NCI-H2171 (cell line): Measurements from ENCODE around the gene SHKBP1.
"Not testable (repeated sequence)": the region's sequence is repeated elsewhere in the genome, so short reads cannot be mapped to it uniquely, and the experiment has no call there.

Experiments used
- DNase-seq: peaks from one replicate; lab custom pipeline; 2025; lab: John Stamatoyannopoulos, UW

SHKBP1 gene

DNA sequence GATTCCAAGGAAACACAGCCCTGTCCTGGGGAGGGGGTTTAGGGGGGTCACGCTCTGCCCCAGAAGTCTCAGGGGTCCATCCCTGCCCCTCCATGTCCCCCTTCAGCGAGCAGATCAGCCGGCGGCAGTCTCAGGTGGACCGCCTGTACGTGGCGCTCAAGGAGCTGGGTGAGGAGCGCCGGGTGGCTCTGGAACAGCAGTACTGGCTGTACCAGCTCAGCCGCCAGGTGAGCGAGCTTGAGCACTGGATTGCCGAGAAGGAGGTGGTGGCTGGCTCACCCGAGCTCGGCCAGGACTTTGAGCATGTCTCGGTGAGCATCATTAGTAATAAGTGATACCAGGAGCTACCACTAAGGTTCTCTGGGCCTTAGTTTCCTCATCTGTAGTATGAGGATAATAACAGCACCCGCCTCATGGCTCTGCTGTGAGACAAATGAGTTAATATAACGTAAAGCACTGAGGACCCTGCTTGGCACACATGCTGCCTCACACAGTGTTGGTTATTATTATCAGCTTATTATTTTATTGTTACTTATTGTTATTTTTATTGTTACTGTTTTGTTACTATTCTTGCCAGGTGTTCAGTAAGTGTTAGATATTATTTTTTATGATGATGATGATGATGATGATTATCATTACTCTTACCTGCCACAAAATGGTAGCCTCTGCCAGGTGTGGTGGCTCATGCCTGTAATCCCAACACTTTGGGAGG, 20.5 kb upstream of the SHKBP1 start:
- DNase-seq: no peak

DNA sequence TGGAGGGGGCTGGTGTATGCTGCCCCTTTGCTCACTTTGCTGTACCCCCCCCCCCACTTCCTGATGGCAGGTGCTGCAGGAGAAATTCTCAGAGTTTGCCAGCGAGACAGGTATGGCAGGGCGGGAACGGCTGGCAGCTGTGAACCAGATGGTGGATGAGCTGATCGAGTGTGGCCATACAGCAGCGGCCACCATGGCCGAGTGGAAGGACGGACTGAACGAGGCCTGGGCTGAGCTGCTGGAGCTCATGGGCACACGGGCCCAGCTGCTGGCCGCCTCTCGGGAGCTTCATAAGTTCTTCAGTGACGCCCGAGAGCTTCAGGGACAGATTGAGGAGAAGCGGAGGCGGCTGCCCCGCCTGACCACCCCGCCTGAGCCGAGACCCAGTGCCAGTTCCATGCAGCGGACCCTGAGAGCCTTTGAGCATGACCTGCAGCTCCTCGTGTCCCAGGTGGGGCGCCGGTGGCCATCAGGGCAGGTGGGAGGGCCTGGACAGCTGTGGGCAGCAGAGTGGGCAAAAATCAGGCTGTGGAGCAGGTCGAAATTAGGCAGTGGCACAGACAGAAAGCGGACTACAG, 19.6 kb upstream of the SHKBP1 start:
- no peak for DNase-seq

DNA sequence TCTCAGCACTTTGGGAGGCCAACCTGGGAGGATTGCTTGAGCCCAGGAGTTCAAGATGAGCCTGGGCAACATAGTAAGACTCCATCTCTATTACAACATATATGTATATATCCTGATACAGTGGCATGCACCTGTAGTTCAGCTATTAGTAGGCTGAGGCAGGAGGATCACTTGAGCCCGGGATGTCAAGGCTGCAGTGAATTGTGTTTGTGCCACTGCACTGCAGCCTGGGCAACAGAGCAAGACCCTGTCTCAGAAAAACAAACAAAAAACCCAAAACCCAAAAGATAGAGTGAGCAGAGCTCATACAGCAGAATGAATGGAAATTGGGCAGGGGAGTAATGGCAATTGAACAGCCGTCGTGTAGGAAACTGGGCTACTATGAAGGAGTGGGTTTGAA, 17.3 kb upstream of the SHKBP1 start:
- no peak for DNase-seq

DNA sequence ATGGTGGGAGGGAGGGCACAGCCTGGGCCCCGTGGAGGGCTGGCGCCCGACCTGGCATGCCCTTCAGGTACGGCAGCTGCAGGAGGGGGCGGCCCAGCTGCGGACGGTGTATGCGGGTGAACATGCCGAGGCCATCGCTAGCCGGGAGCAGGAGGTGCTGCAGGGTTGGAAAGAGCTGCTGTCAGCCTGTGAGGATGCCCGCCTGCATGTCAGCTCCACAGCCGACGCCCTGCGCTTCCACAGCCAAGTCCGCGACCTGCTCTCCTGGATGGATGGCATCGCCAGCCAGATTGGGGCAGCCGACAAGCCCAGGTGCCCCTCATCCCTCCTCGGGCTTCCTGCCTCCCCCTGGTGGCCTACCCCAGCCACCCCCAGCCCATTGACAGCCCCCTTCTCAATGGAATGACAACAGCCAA, 16.6 kb upstream of the SHKBP1 start:
- peak; percentile 84 for DNase-seq

DNA sequence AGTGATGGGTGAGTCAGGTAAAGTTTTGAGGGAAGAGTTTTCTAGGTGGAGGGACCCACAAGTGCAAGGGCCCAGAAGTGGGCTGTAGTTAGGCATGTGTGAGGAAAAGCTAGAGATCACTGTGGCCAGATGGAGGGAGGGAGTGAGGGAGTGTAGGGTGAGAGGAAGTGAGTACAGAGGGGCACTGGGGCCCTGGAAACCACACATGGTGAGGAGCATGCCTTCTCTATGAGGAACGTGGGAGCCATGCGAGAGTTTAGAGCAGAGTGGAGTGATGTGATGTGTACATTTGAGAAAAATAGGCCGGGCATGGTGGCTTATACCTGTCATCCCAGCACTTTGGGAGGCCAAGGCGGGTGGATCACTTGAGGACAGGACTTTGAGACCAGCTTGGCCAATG, 14.7 kb upstream of the SHKBP1 start:
- DNase-seq: no peak

DNA sequence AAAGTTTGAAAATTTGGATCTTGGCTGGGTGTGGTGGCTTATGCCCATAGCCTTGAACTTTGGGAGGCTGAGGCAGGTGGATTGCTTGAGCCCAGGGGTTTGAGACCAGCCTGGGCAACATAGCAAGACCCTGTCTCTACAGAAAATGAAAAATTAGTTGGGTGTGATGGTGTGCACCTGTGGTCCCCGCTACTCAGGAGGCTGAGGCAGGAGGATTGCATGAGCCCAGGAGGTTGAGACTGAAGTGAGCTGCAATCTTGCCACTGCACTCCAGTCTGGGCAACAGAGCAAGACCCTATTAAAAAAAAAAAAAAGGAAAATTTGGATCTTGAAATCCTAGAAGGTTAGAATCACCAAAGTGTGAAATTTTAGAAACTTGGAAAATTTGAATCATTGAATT, 12.1 kb upstream of the SHKBP1 start:
- not testable (repeated sequence) for DNase-seq

DNA sequence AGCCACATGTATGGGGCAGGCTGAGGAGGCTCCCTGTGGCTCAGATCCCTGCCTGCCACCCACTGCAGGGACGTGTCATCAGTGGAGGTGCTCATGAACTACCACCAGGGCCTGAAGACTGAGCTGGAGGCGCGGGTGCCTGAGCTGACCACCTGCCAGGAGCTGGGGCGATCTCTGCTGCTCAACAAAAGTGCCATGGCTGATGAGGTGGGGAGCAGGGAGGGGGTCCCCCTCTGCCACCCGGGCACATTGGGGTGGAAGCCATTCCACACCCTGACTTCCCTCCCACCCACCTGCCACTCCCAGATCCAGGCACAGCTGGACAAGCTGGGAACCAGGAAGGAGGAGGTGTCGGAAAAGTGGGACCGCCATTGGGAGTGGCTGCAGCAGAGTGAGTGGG, 11.3 kb upstream of the SHKBP1 start:
- no peak for DNase-seq

DNA sequence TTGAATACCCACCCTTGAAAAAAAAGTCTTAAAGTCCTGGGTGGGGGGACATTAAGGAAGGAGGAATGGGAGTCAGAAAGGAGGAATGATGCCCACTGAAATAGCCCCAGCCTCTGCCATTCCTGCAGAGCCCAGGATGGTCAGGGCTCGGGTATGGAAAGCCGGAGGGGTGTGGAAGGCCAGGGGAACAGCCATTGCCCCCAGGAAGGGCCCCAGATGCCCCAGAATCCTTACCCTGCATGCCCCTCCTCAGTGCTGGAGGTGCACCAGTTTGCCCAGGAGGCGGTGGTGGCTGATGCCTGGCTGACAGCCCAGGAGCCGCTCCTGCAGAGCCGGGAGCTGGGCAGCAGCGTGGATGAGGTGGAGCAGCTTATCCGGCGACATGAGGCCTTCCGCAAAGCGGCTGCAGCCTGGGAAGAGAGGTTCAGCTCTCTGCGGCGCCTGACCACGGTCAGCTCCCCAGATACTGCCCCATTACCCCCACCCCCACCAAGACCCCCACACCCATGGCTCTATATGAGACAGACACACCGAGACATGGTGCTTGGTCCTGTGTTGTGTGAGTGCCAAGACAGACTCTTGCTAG, 10.7 kb upstream of the SHKBP1 start:
- no peak for DNase-seq

DNA sequence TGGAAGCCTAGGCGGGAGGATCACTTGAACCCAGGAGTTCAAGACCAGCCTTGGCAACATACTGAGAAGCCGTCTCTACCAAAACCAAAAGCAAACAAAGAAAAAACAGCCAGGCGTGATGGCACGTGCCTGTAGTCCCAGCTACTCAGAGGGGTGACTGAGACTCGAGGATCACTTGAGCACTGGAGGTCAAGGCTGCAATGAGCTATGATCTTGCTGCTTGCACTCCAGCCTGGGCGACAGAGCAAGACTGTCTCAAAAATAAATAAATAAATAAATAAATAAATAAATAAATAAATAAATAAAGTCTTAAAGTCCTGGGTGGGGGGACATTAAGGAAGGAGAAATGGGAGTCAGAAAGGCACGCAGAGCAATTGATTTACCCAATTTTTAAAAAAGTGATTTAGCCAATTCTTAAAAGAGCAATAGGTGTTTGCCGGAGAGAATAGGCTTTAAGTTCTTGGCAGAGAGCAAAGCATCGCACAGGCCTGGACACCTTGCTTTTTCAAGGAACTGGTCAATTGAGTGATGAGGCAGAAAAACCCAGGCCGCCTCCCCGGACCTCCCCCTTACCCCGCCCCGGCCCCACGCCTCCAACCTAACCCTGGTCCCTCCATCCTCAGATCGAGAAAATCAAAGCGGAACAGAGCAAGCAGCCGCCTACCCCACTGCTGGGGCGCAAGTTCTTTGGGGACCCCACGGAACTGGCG, 9.5 kb upstream of the SHKBP1 start:
- DNase-seq: no peak

DNA sequence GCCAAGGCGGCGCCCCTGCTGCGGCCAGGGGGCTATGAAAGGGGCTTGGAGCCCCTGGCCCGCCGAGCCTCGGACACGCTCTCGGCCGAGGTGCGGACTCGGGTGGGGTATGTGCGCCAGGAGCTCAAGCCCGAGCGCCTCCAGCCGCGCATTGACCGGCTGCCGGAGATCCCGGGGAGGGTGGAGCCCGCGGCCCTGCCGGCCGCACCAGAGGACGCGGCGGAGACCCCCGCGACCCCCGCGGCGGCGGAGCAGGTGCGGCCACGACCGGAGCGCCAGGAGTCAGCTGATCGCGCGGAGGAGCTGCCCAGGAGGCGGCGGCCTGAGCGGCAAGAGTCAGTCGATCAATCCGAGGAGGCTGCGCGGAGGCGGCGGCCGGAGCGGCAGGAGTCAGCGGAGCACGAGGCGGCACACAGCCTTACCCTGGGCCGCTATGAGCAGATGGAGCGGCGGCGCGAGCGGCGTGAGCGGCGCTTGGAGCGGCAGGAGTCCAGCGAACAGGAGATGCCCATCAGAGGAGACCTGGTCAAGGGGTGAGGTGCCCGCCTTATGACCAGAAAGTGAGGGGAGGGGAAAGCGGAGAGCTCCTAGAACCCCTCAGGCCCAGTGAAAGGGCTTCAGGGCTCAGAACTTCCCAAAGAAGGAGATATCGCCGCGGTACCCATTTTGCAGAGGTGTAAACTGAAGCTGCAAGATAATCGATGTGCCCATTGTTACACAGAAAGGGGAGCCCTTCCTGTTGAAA, 8.8 kb upstream of the SHKBP1 start:
- DNase-seq: no peak

DNA sequence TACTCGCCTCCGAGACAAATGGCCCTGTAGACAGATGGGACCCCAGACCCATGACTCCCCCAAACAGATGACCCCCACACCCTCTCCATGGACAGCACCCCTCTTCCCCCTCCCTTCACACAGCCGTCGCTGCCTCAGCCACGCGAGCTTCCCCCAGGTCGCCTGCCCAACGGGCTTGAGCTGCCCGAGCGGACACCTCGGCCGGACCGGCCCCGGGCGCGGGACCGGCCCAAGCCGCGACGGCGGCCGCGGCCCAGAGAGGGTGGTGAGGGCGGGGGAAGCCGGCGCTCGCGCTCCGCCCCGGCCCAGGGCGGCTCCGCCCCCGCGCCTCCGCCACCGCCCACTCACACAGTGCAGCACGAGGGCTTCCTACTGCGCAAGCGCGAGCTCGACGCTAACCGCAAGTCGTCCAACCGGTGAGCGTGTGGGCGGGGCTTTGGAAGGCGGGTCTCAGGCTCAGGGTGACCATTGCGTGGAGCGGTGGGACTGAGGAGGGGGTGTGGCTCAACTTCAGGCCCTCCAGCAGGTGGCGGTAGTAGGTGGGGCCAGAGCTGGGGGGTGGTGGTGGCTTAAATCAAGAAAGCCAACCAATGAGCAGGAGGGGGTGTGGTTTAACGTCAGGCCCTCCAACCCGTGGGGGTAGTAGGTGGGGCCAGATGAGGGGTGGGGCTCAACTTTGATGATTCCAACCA, 6.2 kb upstream of the SHKBP1 start:
- DNase-seq: peak; percentile 97

DNA sequence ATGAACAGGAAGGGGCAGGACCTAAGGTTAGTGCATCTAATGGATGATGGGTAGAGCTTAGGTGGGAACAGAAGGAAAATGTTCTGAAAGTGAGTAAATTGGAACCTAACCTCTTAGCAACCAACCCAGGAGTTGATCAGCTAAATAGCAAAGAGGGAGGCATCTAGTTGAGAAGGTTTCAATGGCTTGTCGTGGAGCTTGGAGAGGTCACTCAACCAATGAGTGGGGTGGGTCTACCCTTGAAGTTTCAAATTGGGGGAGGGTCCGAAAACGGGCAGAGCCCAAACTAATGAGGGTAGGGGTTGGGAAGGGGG, 5.7 kb upstream of the SHKBP1 start:
- DNase-seq: no peak

DNA sequence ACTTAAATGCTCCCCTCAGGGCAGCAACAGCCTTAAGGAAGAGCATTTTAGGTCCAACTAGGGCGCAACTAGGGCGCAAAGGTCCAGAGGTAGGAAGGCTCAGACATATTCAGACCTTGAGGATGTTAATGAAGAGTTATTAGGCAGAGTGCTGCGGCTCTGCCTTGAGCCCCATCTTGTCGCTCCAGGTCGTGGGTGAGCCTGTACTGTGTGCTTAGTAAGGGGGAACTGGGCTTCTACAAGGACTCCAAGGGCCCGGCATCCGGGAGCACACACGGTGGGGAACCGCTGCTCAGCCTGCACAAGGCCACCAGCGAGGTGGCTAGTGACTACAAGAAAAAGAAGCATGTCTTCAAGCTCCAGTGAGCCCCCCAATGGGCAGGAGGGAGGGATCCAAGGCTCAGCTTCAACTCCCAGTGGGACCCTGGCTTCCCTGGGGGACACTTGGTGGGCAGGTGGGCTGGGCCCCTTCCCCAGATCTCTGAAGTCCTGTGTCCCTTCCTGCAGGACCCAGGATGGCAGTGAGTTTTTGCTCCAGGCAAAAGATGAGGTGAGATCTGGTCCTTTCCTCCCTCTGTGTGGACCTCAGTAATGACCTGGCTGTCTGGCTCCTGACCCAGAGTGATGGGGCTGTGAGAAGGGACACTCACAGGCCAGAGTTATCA, 4.7 kb upstream of the SHKBP1 start:
- DNase-seq: no peak

DNA sequence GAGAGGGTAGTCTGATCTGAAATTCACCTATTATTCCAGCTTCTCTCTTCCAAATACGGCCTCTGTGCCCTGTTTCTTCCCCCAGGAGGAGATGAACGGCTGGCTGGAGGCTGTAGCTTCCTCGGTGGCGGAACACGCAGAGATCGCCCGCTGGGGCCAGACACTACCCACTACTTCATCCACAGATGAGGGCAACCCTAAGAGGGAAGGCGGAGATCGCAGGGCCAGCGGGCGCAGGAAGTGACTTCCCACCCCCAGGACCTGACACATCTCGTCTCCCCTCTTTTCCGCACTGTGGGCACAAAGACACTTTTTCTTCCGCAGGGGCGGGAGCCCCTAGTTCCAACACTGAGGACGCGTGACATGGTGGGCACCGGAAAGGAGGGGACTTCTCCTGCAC, 1.3 kb upstream of the SHKBP1 start:
- no peak for DNase-seq

DNA sequence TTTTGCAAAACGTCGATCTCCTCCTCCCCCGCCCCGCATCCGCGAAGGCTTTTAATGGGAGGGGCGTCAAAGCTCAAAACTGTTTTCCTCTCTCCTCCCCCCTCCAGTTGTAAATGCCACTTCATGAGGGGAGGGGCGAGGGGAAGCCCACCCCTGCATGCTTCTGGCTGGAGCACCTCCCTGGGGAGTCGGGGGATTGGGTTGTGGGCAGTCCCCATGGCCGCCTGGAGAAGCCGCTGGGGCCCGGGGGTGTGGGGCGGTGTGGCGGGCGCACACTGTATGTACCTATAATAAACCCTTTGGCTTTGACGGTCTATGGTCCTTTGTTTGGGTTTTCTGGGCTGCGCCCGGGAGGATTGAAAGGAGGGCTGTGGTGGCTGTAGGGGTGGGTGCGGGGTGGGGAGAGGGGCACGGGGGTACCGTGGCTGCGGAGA, 505 bp upstream of the SHKBP1 start:
- DNase-seq: no peak

DNA sequence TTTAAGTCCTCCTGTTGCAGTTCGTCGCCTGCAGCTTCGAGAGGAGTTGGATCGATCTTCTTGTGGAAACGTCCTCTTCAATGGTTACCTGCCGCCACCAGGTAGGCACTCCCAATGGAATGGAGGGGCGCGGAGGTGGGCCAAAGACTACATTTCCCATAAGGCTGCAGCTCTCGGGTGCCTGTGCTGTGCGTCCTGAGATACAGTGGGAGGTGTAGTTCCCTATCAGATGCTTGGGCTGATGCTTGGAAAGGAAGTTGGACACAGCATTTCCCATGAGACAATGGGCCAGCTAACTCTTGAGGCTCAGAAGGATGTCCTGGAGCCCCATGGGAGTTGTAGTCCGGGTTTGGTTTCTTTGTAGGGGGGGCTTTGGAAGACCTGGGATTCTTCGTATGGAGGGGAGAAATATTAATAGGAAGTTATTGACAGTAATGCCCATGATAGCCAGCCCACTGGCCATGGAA, 1.8 kb downstream of the SHKBP1 start:
- no peak for DNase-seq

DNA sequence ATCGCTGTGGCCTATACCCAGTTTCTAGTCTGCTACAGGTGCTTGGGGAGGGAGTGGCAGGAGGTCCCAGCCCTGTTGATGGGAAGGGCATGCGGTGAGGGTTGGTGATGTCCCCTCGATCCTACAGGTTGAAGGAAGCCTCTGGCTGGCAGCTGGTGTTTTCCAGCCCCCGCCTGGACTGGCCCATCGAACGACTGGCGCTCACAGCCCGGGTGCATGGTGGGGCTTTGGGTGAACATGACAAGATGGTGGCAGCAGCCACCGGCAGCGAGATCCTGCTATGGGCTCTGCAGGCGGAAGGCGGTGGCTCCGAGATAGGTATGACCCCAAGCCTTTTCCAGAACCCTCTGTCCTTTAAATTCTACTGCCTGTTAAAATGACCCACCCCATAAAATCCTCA, 3.9 kb downstream of the SHKBP1 start:
- DNase-seq: no peak

DNA sequence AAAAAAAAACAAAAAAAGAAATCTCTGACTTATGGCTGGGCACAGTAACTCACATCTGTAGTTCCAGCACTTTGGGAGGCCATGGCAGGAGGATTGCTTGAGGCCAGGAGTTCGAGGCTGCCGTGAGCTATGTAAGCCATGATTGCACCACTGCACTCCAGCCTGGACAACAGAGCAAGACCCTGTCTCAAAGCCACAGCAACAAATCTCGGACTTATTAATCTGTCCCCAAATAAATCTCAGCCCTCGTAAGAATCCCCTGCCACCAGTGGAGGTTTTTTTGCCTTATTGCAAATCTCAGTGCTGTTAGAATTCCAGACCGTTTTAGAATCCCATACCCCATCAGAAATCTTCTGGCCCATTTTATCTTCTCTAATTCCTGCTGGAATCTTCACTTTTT, 4.9 kb downstream of the SHKBP1 start:
- DNase-seq: no peak

DNA sequence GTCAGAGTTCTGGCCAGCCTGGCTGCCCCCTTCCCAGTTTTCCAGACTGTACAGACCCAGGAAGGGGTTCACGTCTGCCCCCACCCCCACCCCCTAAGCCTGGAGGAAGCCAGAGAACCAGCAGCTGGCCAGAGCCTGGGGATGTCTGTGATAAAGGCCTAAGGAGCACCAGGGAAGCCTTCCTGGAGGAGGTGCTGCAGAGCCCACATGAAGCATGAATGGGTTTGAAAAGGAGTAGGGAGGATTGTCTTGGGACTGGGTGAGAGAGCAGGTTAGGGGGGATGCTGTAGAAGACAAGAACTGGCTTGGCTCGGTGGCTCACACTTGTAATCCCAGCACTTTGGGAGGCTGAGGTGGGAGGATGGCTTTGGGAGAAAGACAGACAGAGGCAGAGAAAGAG, 5.8 kb downstream of the SHKBP1 start:
- DNase-seq: no peak

DNA sequence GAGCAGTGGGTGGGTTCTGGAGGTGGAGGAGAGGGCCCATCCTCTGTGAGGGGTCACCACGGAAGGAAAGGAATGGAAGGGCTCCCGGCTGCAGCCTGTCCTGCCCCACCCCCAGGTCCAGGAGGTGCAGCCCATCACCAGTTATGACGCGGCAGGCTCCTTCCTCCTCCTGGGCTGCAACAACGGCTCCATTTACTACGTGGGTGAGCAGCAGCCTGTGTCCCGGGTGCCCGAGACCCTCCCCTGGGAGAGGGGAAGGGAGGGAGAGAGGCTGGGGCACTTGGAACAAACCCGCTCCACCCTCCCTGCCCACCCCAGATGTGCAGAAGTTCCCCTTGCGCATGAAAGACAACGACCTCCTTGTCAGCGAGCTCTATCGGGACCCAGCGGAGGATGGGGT, 6.6 kb downstream of the SHKBP1 start:
- no peak for DNase-seq

DNA sequence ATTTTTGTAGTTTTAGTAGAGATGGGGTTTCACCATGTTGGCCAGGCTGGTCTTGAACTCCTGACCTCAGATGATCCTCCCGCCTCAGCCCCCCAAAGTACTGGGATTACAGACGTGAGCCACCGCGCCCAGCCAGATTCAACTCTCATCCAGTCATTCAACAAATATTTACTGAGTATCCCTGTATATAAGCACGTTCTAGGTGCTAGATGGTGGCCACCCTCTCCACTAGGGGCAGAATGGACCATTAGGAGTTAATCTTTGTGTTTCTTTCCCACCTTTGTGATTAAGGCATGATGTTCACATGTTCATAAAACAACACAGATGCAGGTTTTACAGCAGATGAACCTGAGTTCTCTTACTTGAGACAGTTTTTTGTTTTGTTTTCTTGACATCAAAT, 7.3 kb downstream of the SHKBP1 start:
- no peak for DNase-seq
